GM10847 (cell line): ENCODE results near the gene SLC23A3.

Experiments used
- POLR2A ChIP-seq: IDR thresholded peaks from 2 replicates; pipeline ENCODE4 v1.6.1; 2011; ENCODE audit not compliant: insufficient read length; ENCODE audit errors: extremely low read depth

Gene SLC23A3

DNA sequence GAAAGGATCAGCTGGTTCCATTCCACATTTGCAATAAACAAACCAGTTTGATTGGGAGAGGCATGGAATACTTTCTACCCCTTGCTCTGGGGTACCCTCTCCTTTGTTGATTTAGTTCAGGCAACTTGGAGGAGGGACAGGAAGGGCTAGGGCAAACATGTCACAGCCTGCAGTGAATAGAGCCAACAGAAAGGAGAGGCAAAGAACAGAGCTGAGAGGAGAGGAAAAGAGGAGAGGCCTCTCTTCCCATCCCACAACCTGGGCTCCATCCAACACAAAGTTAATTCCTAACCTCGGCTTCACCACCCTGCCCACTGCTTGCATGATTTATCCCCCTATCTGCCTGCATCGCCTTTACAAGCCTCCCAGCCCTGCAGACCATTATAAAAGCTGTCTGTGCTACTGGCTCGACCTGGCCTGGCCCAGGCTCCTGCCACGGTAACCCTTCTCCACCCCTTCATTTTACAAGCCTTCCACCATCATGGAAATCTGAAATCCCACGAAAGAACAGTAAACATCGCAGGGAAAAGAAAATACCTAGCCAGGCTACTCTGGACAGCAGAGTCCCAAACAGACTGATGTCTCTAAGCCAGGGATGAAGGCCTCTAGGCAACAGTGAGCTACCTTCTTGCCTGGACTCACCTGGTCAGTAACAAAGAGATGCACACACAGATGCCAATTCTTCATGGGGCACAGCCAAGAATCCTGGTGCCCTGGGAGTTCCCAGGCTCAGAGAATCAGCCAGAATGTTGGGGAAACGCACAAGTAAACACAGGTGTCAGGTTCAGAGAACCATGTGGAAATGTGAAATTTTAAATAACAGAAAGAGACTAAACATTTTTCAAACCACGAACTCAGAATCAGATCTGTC, 52.8 kb downstream of the SLC23A3 start:
- no peak for TF ChIP-seq POLR2A

- TF ChIP-seq POLR2A, result no peak
Measured at GRCh38 chr2:219112651-219113338, 57.0 kb downstream of the SLC23A3 start.

- TF ChIP-seq POLR2A, result no peak
Measured at GRCh38 chr2:219112062-219112406, 57.8 kb downstream of the SLC23A3 start.
